ENCODE measurements around the gene JAKMIP2.

DNA sequence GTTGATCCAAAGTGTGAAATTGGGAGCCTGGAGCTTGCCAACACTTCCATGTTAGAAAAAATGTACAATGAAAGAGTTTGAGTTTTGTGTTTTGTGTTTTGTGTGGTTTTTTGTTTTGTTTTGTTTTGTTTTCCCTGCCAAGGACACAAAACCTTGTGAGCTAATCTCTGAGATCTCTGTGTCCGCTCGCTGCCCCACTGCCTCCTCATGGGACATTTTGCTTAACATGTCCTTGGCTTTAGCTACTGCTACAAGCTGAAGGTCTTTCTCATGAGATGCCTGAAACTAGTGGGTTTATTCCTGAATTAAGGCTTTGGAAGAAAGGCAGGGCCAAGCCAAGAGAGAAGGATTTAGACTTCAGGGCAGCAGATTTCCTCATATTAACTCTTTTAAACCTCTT is 7.3 kb upstream of the JAKMIP2 start:
- TF ChIP-seq, protein P1, sequence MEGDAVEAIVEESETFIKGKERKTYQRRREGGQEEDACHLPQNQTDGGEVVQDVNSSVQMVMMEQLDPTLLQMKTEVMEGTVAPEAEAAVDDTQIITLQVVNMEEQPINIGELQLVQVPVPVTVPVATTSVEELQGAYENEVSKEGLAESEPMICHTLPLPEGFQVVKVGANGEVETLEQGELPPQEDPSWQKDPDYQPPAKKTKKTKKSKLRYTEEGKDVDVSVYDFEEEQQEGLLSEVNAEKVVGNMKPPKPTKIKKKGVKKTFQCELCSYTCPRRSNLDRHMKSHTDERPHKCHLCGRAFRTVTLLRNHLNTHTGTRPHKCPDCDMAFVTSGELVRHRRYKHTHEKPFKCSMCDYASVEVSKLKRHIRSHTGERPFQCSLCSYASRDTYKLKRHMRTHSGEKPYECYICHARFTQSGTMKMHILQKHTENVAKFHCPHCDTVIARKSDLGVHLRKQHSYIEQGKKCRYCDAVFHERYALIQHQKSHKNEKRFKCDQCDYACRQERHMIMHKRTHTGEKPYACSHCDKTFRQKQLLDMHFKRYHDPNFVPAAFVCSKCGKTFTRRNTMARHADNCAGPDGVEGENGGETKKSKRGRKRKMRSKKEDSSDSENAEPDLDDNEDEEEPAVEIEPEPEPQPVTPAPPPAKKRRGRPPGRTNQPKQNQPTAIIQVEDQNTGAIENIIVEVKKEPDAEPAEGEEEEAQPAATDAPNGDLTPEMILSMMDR (IDR thresholded peaks at IDR 0.05) = no peak
- TF ChIP-seq EP300 (IDR thresholded peaks at IDR 0.05) (no peak), POLR2A (IDR thresholded peaks at IDR 0.05) (no peak)

Measured in ovary (tissue), 3 donors.